Epithelial cell of esophagus (primary cell): Measurements from ENCODE around the gene ANKRD40CL.
"Not testable (repeated sequence)": the region's sequence is repeated elsewhere in the genome, so short reads cannot be mapped to it uniquely, and the experiment has no call there.

ENCODE experiments used
- DNase-seq: peaks from one replicate; pipeline ENCODE4 v3.0.0; 2010; ENCODE audit warnings: low read depth
- H3K4me3 ChIP-seq: 2 replicates; pipeline ENCODE4 v1.5.1; 2011; ENCODE audit warnings: mild to moderate bottlenecking, low read length, control low read depth
- CTCF ChIP-seq: IDR thresholded peaks from 2 replicates; pipeline ENCODE4 v1.5.1; 2011; ENCODE audit warnings: low read depth, mild to moderate bottlenecking, low read length, control low read depth, inconsistent platforms; ENCODE audit not compliant: insufficient read depth; ENCODE audit errors: missing control alignments

The ANKRD40CL gene

GRCh38 chr17:50728112-50728429 lies 39.2 kb downstream of the ANKRD40CL start:
- TF ChIP-seq CTCF = no peak
- no peak overlapping the region for H3K4me3 ChIP-seq
- no peak for DNase-seq

GRCh38 chr17:50725769-50726655 lies 41.3 kb downstream of the ANKRD40CL start:
- DNase-seq = no peak
- no peak for TF ChIP-seq CTCF
- H3K4me3 ChIP-seq = no peak overlapping the region

GRCh38 chr17:50724622-50725021 lies 42.7 kb downstream of the ANKRD40CL start:
- H3K4me3 ChIP-seq, DNase-seq: not testable (repeated sequence)

GRCh38 chr17:50722746-50723145 lies 44.6 kb downstream of the ANKRD40CL start:
- no peak overlapping the region for H3K4me3 ChIP-seq
- no peak for TF ChIP-seq CTCF
- DNase-seq = no peak

GRCh38 chr17:50721194-50722010 lies 45.9 kb downstream of the ANKRD40CL start:
- TF ChIP-seq CTCF = no peak
- peak; percentile 42 for DNase-seq
- peak overlapping the region; percentile 94 for H3K4me3 ChIP-seq

- no peak for TF ChIP-seq CTCF
- no peak for DNase-seq
- peak overlapping the region; percentile 94 for H3K4me3 ChIP-seq
These were observed 47.2 kb downstream of the ANKRD40CL start for GRCh38 chr17:50719924-50720794.
